ENCODE measurements around the gene A2ML1. TPM values are rescaled to one million over a fixed set of nuclear protein-coding genes. Genes with fewer than 3 reads are reported as not detected.
"Not testable (repeated sequence)": the region's sequence is repeated elsewhere in the genome, so short reads cannot be mapped to it uniquely, and the experiment has no call there.

The A2ML1 gene
- total RNA-seq (2014; rRNA removed; shearing (Covaris generic)): 0.02 TPM in 1 of 2 replicates, not detected in the other
- polyA plus RNA-seq (2015; cell fraction: cytosol; rRNA removed): not detected in 2 replicates
- not detected in 2 replicates for polyA plus RNA-seq (2015; cell fraction: nucleus; rRNA removed)

DNA sequence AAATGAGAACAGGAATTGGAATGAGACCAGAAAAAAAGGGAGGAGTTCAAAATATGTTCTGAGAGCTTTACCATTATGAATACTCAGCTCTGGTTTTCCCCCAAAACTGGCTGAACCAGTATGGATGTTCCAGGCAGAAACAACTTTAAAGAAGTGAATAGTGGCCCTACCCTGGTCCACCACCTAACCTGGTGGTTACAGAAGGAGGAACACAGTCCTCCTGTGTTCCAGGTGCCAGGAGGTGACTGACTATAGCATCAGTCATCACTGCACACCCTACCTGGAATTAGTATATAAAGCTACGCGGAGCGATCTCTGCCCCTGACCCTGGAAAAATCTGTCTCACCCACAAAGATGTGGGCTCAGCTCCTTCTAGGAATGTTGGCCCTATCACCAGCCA is at the start of gene A2ML1:
Gene A2ML1 (plus strand): TSS at position 324 of the 400 bp plus-strand sequence. CDS start 31 bp downstream, at position 355.
- DNase-seq (ENCODE audit: low read depth): no peak

DNA sequence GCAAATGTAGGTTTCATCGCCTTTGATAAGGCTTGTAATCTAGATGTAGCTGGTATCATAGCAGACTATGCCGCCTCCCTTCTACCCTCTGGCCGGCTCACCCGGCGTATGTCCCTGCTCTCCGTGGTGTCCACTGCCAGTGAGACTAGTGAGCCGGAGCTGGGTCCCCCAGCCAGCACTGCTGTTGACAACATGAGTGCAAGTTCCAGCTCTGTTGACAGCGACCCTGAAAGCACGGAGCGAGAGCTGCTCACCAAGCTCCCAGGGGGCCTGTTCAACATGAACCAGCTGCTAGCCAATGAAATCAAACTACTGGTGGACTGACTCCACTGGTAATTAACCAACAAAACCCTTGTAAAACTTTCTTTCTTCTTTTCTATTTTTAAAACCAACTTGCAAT is 49.0 kb upstream of the A2ML1 start:
- no peak for DNase-seq (ENCODE audit: low read depth)

DNA sequence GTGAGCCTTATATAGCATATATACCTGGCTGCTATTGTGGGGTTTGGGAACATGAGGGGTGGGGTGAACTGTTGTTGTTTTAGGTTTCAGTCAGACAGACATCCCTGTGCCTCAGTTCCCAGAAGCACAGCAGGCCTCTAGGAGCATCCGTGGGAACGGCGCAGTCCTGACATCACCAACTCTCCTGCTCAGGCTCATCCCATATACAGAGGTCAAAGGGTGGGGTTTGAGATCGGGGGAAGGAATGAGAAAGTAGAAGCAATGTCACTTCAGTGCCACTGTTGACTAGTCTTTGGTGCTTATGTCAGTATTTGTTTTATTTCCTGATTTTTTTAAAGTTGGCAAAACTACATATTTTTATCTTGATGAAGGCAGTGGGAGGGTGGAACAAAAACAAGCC is 43.1 kb upstream of the A2ML1 start:
- DNase-seq (ENCODE audit: low read depth): no peak

DNA sequence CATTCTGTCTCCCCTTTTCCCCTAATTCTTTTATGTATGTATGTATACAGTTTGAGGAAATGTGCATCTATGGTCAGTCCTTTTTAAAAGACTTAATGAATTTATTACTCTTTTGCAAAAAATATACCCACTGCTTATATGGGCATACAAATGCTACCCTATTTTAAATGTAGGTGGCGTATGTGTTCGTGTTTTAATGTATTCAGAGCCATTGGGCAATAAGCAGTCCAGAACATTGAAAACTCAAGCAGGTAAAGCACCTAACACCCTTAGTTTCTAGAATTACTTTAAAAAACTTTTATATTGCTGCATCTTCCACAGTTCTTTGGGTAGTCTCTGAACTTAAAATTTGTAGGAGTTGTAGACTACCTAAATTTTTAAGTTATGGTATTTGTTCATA is 42.6 kb upstream of the A2ML1 start:
- DNase-seq (ENCODE audit: low read depth): no peak

DNA sequence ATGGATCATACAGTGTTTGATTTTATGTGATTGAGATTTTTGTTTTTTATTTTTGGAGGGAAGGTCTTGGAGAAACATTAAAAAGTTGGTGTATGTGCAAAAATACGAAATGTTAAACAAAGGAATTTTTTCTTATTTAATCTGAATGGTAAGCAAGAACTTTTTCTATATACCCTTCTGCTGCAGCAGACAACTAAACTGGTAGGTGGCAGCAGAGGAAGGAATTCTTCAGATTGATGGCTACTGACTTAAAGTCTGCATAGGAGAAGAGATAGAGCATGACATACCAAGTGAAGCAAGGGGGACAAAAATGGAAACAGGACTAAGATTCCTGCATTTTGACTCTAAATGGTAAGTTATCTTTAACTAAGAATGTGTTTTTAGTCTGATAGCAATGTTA is 42.0 kb upstream of the A2ML1 start:
- DNase-seq (ENCODE audit: low read depth): peak; percentile 28

DNA sequence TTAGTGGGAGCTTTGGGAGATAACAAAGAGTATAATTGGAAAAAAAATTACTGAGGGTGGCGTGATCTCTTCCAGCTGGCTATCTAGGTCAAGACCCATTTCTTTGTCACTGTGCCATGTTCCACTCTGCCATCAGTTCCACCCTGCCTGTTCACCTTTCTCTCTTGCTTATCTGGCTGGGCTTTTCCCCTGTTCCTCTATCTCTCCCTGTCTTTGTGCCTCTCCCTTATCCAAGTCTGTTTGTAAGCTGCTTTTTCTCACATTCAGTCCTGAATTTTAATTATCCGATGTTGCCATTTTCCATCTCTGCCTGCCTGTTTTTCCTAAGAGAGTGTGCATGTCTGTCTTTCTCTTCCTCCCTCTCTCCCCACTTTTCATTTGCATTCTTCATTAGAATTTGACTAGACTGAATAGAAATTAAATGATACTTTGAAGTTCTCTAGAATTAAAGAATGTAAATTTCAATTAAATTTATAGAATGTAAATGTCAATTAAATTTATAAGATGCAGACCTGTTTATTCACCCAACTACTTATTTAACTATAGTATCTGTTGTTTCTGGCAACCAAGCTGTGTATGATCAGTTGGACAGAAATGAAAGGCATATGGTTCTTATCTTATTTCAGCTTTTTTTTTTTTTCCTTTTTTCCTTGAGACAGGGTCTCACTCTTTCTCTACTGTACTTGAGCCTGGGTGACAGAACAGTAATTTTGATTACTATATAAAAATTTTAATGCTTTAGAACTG is 40.9 kb upstream of the A2ML1 start:
- no peak for DNase-seq (ENCODE audit: low read depth)

DNA sequence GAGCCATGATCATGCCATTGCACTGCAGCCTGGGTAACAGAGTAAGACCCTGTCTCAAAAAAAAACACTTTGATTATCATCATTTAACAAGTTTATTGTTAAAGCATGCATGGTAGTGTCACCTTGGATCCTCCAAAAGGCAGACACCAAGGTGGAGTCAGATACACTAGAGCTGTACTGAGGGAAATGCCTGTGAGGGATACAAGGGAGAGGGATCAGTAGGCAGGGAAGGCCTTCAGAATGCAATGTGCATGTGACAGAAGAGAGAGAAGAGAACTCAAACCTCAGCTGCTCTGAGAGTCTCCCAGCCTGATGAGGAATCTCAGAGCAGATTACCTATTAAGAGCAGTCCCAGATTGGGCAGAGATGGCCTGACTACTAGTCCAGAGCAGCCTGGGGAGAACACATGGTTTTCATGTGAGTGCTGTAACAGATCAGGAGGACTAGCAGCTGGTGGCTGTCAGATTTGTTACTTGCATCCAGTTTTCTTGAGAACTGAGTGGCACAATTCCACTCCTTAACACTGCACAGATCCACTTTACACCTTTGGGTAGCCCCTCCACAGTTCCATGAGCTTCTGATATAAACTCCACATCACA is 38.0 kb upstream of the A2ML1 start:
- DNase-seq (ENCODE audit: low read depth): no peak

DNA sequence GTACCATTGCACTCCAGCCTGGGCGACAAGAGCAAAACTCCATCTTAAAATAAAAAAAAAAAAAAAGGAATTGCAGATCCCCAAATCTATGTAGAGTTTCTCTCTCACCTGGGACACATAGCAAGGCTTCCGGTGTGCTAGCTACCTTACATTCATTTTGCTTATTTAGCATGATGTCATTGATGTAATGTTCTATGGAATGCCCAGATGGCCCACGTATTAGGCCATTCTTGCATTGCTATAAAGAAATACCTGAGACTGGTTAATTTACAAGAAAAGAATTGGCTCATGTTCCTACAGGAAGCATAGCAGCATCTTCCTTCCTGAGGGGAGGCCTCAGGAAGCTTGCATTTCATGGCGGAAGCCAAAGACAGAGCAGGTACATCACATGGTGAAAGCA is 36.9 kb upstream of the A2ML1 start:
- no peak for DNase-seq (ENCODE audit: low read depth)

DNA sequence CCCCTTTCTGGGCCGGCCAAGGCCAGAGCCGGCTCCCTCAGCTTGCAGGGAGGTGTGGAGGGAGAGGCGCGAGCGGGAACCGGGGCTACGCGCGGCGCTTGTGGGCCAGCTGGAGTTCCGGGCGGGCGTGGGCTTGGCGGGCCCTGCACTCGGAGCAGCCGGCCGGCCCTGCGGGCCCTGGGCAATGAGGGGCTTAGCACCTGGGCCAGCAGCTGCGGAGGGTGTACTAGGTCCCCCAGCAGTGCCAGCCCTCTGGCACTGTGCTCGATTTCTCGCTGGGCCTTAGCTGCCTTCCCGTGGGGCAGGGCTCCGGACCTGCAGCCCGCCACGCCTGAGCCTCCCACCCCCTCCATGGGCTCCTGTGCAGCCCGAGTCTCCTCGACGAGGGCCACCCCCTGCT is 35.2 kb upstream of the A2ML1 start:
- not testable (repeated sequence) for DNase-seq (ENCODE audit: low read depth)

DNA sequence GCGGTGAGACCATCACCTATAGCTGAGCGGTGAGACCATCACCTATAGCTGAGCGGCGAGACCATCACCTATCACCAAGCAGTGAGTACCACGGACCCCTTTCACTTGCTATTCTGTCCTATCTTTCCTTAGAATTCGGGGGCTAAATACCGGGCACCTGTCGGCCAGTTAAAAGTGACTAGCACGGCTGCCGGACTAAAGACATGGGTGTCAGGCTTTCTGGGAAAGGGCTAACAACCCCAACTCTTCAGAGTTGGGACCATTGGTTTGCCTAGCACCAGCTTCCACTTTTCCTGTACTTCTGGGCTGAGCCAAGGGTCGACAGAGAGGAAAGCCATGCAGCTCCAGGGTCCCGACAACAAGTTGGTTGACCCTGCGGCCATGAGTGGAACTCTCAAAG is 33.7 kb upstream of the A2ML1 start:
- not testable (repeated sequence) for DNase-seq (ENCODE audit: low read depth)

DNA sequence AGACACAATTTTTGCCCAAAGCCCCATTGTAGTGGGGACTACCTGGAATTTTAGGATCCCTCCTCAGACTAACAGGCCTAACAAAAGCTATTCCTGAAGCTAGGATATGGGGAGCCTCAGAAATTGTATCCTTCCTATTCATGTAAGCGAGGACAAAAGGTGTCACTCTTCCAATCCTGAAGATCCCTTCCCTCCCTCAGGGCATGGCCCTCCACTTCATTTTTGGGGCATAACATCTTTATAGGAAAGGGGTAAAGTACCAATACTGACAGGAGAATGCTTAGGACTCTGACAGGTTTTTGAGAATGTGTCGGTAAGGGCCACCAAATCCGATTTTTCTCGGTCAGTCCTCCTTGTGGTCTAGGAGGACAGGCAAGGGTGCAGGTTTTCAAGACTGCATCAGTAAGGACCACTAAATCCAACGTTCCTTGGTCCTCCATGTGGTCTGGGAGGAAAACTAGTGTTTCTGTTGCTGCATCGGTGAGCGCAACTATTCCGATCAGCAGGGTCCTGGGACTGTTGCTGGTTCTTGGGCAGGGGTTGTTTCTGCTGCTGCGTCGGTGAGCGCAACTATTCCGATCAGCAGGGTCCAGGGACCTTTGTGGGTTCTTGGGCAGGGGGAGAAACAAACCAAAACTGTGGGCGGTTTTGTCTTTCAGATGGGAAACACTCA is 32.9 kb upstream of the A2ML1 start:
- DNase-seq (ENCODE audit: low read depth): not testable (repeated sequence)

DNA sequence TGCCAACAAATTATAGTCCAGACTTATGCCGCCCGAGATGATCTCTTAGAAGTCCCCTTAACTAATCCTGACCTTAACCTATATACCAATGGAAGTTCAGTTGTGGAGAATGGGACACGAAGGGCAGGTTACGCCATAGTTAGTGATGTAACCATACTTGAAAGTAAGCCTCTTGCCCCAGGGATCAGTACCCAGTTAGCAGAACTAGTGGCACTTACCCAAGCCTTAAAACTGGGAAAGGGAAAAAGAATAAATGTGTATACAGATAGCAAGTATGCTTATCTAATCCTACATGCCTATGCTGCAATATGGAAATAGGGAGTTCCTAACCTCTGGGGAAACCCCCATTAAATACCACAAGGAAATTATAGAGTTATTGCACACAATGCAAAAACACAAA is 29.2 kb upstream of the A2ML1 start:
- not testable (repeated sequence) for DNase-seq (ENCODE audit: low read depth)

DNA sequence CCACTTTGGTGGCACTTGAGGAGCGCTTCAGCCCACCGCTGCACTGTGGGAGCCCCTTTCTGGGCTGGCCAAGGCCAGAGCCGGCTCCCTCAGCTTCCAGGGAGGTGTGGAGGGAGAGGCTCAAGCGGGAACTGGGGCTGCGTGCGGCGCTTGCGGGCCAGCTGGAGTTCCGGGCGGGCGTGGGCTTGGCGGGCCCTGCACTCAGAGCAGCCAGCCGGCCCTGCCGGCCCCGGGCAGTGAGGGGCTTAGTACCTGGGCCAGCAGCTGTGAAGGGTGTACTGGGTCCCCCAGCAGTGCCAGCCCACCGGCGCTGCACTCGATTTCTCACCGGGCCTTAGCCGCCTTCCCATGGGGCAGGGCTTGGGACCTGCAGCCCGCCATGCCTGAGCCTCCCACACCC is 27.8 kb upstream of the A2ML1 start:
- DNase-seq (ENCODE audit: low read depth): not testable (repeated sequence)

DNA sequence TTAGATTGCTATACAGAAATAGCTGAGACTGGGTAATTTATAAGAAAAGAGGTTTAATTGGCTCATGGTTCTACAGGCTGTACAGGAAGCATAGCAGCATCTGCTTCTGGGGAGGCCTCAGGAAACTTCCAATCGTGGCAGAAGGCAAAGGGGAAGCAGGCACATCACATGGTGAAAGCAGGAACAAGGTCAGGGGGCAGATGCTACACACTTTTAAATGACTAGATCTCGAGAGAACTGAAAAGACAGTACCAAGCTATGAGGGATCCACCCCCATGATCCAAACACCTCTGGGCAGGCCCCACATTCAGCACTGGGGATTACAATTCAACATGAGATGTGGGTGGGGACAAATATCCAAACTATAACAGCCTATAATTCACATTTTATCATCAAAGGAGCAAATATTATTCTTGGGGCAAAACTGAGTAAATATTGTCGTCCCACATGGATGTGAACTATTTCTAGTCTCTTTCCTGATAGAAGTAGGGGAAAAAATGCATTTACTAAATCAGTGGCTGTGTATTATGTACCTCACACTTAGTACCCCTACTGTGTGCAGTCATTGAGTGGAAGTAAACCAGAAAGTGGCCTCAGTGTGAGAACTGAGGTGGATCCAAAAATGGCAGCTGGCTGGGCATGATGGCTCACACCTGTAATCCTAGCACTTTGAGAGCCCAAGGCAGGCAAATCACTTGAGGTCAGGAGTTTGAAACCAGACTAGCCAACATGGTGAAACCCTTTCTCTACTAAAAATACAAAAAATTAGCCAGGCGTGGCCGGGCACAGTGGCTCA is 25.4 kb upstream of the A2ML1 start:
- no peak for DNase-seq (ENCODE audit: low read depth)

DNA sequence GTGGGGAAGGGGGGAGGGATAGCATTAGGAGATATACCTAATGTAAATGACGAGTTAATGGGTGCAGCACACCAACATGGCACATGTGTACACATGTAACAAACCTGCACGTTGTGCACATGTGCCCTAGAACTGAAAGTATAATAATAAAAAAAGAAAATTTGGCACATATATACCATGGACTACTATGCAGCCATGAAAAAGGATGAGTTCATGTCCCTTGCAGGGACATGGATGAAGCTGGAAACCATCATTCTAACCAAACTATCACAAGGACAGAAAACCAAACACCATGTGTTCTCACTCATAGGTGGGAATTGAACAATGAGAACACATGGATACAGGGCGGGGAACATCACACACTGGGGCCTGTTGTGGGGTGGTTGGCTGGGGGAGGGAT is 21.2 kb upstream of the A2ML1 start:
- not testable (repeated sequence) for DNase-seq (ENCODE audit: low read depth)

DNA sequence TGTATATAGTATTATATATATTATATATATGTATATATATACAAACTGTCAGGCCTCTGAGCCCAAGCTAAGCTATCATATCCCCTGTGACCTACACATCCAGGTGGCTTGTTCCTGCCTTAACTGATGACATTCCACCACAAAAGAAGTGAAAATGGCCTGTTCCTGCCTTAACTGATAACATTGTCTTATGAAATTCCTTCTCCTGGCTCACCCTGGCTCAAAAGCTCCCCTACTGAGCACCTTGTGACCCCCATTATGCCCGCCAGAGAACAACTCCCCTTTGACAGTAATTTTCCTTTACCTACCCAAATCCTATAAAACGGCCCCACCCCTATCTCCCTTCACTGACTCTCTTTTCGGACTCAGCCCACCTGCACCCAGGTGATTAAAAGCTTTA is 17.6 kb upstream of the A2ML1 start:
- not testable (repeated sequence) for DNase-seq (ENCODE audit: low read depth)

DNA sequence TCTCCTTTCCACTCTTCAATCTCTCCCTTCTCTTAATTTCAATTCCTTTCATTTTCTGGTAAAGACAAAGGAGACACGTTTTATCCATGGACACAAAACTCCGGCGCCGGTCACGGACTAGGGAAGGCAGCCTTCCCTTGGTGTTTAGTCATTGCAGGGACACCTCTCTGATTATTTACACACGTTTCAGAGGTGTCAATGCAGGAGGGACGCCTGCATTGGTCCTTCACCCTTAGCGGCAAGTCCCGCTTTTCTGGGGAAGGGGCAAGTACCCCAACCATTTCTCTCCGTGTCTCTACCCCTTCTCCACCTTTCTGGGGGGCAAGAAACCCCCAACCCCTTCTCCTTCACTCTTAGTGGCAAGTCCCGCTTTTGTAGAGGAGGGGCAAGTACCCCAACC is 16.9 kb upstream of the A2ML1 start:
- DNase-seq (ENCODE audit: low read depth): not testable (repeated sequence)

DNA sequence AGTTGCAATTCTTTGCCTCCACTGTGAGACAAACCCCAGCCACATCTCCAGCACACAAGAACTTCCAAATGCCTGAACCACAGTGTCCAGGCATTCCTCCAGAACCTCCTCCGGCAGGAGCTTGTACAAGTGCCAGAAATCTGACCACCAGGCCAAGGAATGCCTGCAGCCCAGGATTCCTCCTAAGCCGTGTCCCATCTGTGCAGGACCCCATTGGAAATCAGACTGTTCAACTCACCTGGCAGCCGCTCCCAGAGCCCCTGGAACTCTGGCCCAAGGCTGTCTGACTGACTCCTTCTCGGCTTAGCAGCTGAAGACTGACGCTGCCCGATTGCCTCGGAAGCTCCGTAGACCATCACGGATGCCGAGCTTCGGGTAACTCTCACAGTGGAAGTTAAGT is 15.3 kb upstream of the A2ML1 start:
- DNase-seq (ENCODE audit: low read depth): not testable (repeated sequence)

DNA sequence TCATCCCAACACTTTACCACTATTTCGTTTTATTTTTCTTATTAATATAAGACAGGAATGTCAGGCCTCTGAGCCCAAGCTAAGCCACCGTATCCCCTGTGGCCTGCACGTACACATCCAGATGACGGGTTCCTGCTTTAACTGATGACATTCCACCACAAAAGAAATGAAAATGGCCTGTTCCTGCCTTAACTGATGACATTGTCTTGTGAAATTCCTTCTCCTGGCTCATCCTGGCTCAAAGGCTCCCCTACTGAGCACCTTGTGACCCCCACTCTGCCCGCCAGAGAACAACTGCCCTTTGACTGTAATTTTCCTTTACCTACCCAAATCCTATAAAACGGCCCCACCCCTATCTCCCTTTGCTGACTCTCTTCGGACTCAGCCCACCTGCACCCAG is 12.3 kb upstream of the A2ML1 start:
- DNase-seq (ENCODE audit: low read depth): not testable (repeated sequence)

DNA sequence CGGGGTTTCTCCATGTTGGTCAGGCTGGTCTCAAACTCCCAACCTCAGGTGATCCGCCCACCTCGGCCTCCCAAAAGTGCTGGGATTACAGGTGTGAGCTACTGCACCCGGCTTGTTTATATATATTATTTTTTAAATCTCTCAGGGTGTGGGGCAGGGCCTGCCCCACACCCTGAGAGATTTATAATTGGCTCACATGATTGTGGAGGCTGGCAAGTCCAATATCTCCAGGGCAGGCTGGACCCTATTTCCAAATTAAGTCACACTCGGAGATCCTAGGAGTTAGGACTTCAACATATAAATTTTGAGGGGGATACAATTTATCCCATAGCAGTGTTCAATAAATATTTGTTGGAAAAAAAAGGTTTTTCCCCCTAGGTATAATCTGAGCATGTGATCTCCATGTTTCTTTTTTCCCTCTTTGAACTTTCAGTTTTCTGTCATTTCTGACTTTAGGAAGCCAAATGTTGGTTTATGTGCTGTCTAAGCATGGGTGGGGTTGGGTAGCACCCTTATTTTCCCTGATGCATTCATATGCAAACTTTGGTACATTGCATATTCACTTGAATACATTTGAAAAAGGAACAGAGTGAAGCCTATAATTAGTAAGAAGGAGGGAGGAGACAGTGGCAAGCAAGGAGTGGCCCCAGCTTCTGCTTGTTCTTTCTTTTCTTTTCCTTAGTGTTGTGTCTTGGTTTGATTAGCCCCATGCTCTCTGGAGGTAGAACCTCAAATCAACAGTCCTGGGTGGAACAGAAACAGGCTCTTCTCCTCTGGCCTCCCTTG is 8.7 kb upstream of the A2ML1 start:
- no peak for DNase-seq (ENCODE audit: low read depth)
